Measurements from ENCODE around the gene DUXA. TPM values are rescaled to one million over a fixed set of nuclear protein-coding genes. Genes with fewer than 3 reads are reported as not detected.
"Not testable (repeated sequence)": the region's sequence is repeated elsewhere in the genome, so short reads cannot be mapped to it uniquely, and the experiment has no call there.

The DUXA gene
- total RNA-seq, 1 donor from 2014 or later, result not detected

DNA sequence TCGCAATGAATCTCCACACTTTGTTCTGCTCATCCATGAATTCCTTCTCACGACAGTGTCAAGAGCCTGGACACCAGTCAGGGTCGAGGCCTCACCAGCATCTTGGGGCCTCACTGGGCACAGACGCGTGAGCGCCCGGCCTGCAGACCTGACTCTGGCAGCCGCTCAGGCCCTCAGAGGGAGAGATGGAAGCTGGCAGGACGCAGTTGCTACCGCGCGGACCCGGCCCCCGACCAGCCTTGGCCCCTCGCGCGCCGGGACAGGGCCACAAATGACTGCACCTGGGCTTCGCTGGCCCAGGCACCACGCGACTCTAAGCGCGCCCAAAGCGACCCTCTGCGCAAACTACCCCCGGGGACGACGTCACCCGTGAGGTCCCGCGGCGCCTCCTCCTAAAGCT is 48.4 kb downstream of the DUXA start:
- H3K27me3 ChIP-seq, result no peaks in the 10 kb centered on the region
- H3K4me3 ChIP-seq, result no peak overlapping the region
- DNase-seq (no peak), ATAC-seq (no peak)
- H3K36me3 ChIP-seq, result no peaks in the 10 kb centered on the region
- intact Hi-C loops (cut with DNase I), result no loop called here
- TF ChIP-seq, protein P1, sequence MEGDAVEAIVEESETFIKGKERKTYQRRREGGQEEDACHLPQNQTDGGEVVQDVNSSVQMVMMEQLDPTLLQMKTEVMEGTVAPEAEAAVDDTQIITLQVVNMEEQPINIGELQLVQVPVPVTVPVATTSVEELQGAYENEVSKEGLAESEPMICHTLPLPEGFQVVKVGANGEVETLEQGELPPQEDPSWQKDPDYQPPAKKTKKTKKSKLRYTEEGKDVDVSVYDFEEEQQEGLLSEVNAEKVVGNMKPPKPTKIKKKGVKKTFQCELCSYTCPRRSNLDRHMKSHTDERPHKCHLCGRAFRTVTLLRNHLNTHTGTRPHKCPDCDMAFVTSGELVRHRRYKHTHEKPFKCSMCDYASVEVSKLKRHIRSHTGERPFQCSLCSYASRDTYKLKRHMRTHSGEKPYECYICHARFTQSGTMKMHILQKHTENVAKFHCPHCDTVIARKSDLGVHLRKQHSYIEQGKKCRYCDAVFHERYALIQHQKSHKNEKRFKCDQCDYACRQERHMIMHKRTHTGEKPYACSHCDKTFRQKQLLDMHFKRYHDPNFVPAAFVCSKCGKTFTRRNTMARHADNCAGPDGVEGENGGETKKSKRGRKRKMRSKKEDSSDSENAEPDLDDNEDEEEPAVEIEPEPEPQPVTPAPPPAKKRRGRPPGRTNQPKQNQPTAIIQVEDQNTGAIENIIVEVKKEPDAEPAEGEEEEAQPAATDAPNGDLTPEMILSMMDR (IDR thresholded peaks at IDR 0.05), result no peak
- H3K9me3 ChIP-seq, result no peaks in the 10 kb centered on the region
- no peaks in the 10 kb centered on the region for H3K4me1 ChIP-seq
- H3K27ac ChIP-seq, result no peak overlapping the region

DNA sequence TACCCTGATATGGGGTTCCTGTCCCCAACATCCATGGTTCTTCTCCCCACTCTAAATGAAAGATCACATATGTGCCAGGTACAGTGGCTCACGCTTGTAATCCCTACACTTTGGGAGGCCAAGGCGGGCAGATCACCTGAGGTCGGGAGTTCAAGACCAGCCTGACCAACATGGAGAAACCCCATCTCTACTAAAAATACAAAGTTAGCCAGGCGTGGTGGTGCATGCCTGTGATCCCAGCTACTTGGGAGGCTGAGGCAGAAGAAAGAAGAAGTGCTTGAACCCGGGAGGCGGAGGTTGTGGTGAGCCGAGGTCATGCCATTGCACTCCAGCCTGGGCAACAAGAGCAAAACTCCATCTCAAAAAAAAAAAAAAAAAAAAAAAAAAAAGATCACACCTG is 53.8 kb downstream of the DUXA start:
- H3K4me1 ChIP-seq; H3K36me3 ChIP-seq; ATAC-seq; H3K27ac ChIP-seq; DNase-seq; H3K27me3 ChIP-seq; H3K4me3 ChIP-seq; intact Hi-C loops (cut with DNase I): not testable (repeated sequence)
- peaks cover 28% of the 10 kb centered on the region for H3K9me3 ChIP-seq

DNA sequence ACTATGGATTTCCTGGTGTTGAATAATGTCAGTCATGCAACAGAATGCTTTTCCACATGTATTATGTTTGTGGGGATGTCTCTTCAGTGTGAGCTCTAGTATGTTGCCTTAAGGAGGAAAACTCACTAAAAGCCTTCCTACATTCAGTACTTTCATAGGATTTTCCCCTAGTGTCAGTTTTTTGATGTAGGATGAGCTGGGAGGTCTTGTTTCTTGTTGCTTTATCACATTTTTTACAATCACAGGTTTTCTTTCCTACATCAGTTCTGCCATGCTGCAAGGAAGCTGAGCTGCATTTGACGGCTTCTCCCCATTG is 56.0 kb downstream of the DUXA start:
- TF ChIP-seq, protein P1 (IDR thresholded peaks at IDR 0.05), result no peak
- no peaks in the 10 kb centered on the region for H3K4me1 ChIP-seq
- intact Hi-C loops (cut with DNase I), result no loop called here
- no peak overlapping the region for H3K27ac ChIP-seq
- no peaks in the 10 kb centered on the region for H3K36me3 ChIP-seq
- no peak for ATAC-seq
- no peak overlapping the region for H3K4me3 ChIP-seq
- peaks cover 28% of the 10 kb centered on the region for H3K9me3 ChIP-seq
- peaks cover 16% of the 10 kb centered on the region for H3K27me3 ChIP-seq
- DNase-seq, result no peak

DNA sequence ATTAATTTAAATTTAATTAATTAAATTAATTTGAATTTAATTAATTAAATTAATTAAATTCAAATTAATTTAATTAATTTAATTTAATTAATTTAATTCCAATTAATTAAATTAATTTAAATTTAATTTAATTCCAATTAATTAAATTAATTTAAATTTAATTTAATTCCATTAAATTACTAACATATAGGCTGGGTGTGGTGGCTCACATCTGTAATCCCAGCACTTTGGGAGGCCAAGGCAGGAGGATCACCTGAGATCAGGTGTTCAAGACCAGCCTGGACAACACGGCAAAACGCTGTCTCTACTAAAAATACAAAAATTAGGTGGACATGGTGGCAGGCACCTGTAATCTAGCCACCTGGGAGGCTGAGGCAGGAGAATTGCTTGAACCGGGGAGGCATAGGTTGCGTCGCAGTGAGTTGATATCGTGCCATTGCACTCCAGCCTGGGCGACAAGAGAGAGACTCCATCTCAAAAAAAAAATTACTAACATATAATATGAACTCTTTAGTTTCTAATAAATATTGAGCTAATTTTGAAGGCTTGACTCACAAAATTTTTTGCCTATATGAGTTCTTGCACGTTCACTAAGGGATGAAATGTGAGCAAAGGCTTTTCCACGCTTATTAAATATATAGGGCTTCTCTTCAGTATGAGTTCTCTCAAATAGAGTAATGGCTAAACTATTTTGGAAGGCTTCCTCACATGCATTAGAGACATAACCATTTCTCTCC is 56.5 kb downstream of the DUXA start:
- H3K27ac ChIP-seq, result no peak overlapping the region
- H3K36me3 ChIP-seq, result no peaks in the 10 kb centered on the region
- no peak for DNase-seq
- TF ChIP-seq, protein P1 (IDR thresholded peaks at IDR 0.05), result no peak
- no peak overlapping the region for H3K4me3 ChIP-seq
- no peaks in the 10 kb centered on the region for H3K4me1 ChIP-seq
- intact Hi-C loops (cut with DNase I), result no loop called here
- ATAC-seq, result no peak
- H3K27me3 ChIP-seq, result peaks cover 21% of the 10 kb centered on the region
- H3K9me3 ChIP-seq, result peaks cover 28% of the 10 kb centered on the region

DNA sequence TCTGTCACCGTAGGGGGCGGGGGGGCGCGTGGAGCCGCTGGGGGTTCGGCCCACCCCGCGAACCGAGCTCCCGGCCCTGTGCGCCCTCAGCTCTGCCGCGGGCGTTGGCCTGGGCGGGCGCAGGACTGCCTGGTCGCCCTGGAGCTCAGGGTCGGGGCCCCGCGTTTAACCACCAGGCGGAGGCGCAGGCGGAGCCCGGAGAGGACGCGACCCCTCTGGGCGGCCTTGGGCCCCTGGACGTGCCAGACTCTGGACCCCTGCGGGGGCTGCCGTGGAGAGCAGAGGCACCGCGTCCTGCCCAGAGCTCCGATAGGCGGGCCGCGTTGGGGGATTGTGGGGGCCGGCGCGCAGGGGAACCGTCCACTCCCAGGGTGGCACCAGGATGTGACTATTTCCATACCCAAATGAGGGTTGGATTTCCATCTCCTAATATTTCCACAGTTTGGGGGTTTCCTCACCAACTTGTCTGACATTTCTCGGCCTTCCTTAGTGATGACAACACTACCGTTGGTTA is 60.5 kb downstream of the DUXA start:
- H3K4me1 ChIP-seq, result no peaks in the 10 kb centered on the region
- no peak for DNase-seq

More for the DNA sequence above, 60.5 kb downstream of the DUXA start:
- no peak overlapping the region for H3K4me3 ChIP-seq
- H3K27me3 ChIP-seq, result peaks cover 27% of the 10 kb centered on the region
- H3K9me3 ChIP-seq, result peaks cover 19% of the 10 kb centered on the region
- no peaks in the 10 kb centered on the region for H3K36me3 ChIP-seq
- TF ChIP-seq, protein P1 (IDR thresholded peaks at IDR 0.05), result no peak
- H3K27ac ChIP-seq, result no peak overlapping the region
- ATAC-seq, result no peak
- intact Hi-C loops (cut with DNase I), result no loop called here
